ENCODE results near the gene SELENBP1. TPM values are rescaled to one million over a fixed set of nuclear protein-coding genes. Genes with fewer than 3 reads are reported as not detected.

The SELENBP1 gene
- polyA plus RNA-seq, 1 donor from 2014 or later: not detected

- Histone ChIP-seq H3K36me3 (ENCODE audit: insufficient read depth, low read length) (no peaks in the 10 kb centered on the region), H2AFZ (ENCODE audit: low read depth, low read length) (no peak overlapping the region), H3K79me2 (replicated peaks; ENCODE audit: insufficient read depth, low read length) (no peaks in the 10 kb centered on the region), H3K4me2 (ENCODE audit: low read length) (no peak overlapping the region), H3F3A (ENCODE audit: insufficient read depth, low read length, poor library complexity, severe bottlenecking) (no peaks in the 10 kb centered on the region), H3K9ac (ENCODE audit: low read length) (no peak overlapping the region), H3K4me3 (ENCODE audit: low read length) (no peak overlapping the region), H3K27ac (ENCODE audit: low read length) (no peak overlapping the region), H3K27me3 (ENCODE audit: insufficient read depth, low read depth, low read length) (no peaks in the 10 kb centered on the region), H4K20me1 (ENCODE audit: insufficient read depth) (no peaks in the 10 kb centered on the region), H3K9me3 (ENCODE audit: low read length) (peaks cover 5% of the 10 kb centered on the region), H3K9me2 (ENCODE audit: insufficient read depth, low read length) (no peaks in the 10 kb centered on the region)
- no peak for TF ChIP-seq MXI1 (conservative IDR thresholded peaks at IDR 0.05; ENCODE audit: poor library complexity, severe bottlenecking)
- TF ChIP-seq EP300 (conservative IDR thresholded peaks at IDR 0.05; ENCODE audit: poor library complexity, severe bottlenecking): no peak
- TF ChIP-seq TAF1 (IDR thresholded peaks at IDR 0.05; ENCODE audit: low read depth): no peak
- TF ChIP-seq POLR2AphosphoS5 (IDR thresholded peaks at IDR 0.05): no peak
- no peak for TF ChIP-seq EZH2 (IDR thresholded peaks at IDR 0.05; ENCODE audit: borderline replicate concordance, insufficient read depth, low read length, poor library complexity, severe bottlenecking)
- TF ChIP-seq SMC3 (conservative IDR thresholded peaks at IDR 0.05; ENCODE audit: poor library complexity): no peak
- TF ChIP-seq CTCF (IDR thresholded peaks at IDR 0.05; ENCODE audit: poor library complexity, severe bottlenecking): no peak
- no peak for TF ChIP-seq RAD21 (conservative IDR thresholded peaks at IDR 0.05)
- TF ChIP-seq REST (IDR thresholded peaks at IDR 0.05; ENCODE audit: borderline replicate concordance): no peak
Measured at GRCh38 chr1:151361883-151362282, 10.6 kb downstream of the SELENBP1 start.

- Histone ChIP-seq H3K9me2 (ENCODE audit: insufficient read depth, low read length) (no peaks in the 10 kb centered on the region), H3K27ac (ENCODE audit: low read length) (no peak overlapping the region), H3K79me2 (replicated peaks; ENCODE audit: insufficient read depth, low read length) (no peaks in the 10 kb centered on the region), H2AFZ (ENCODE audit: low read depth, low read length) (no peak overlapping the region), H3K27me3 (ENCODE audit: insufficient read depth, low read depth, low read length) (no peaks in the 10 kb centered on the region), H4K20me1 (ENCODE audit: insufficient read depth) (no peaks in the 10 kb centered on the region), H3K9me3 (ENCODE audit: low read length) (no peaks in the 10 kb centered on the region), H3K9ac (ENCODE audit: low read length) (no peak overlapping the region), H3K4me3 (ENCODE audit: low read length) (no peak overlapping the region), H3K36me3 (ENCODE audit: insufficient read depth, low read length) (no peaks in the 10 kb centered on the region), H3F3A (ENCODE audit: insufficient read depth, low read length, poor library complexity, severe bottlenecking) (no peaks in the 10 kb centered on the region), H3K4me2 (ENCODE audit: low read length) (no peak overlapping the region)
- no peak for TF ChIP-seq REST (IDR thresholded peaks at IDR 0.05; ENCODE audit: borderline replicate concordance)
- no peak for TF ChIP-seq CTCF (IDR thresholded peaks at IDR 0.05; ENCODE audit: poor library complexity, severe bottlenecking)
- no peak for TF ChIP-seq SMC3 (conservative IDR thresholded peaks at IDR 0.05; ENCODE audit: poor library complexity)
- TF ChIP-seq TAF1 (IDR thresholded peaks at IDR 0.05; ENCODE audit: low read depth): no peak
- TF ChIP-seq MXI1 (conservative IDR thresholded peaks at IDR 0.05; ENCODE audit: poor library complexity, severe bottlenecking): no peak
- TF ChIP-seq POLR2AphosphoS5 (IDR thresholded peaks at IDR 0.05): no peak
- no peak for TF ChIP-seq RAD21 (conservative IDR thresholded peaks at IDR 0.05)
- TF ChIP-seq EP300 (conservative IDR thresholded peaks at IDR 0.05; ENCODE audit: poor library complexity, severe bottlenecking): no peak
- no peak for TF ChIP-seq EZH2 (IDR thresholded peaks at IDR 0.05; ENCODE audit: borderline replicate concordance, insufficient read depth, low read length, poor library complexity, severe bottlenecking)
Measured at GRCh38 chr1:151356696-151357095, 15.8 kb downstream of the SELENBP1 start.
